ENCODE results near the gene AAK1. TPM values are rescaled to one million over a fixed set of nuclear protein-coding genes. Genes with fewer than 3 reads are reported as not detected.
"Not testable (repeated sequence)": the region's sequence is repeated elsewhere in the genome, so short reads cannot be mapped to it uniquely, and the experiment has no call there.

AAK1 gene
- total and polyA plus RNA-seq, 2 of the 13 experiments (the other 11 are each of a cell fraction or from before 2014, with no cell fraction given), result 9.8 to 10.3 TPM

DNA sequence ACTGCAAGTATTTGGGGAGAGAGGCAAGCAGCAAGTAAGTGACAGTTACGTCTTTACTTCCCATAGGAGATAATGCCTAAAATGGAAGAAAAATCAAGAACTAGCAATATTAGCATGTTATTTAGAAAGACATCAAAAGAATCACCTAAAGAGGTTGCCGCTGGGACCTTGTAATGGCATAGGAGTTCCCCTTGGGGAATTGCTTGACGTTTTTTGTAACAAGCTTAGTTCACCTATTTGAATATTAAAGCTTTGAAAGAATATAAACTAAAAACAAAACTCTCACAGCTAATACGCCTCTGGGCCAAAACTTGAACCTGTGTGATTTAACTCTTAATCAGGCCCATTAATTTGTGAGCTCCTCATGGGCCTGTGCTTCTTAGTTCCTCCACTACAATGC, 89.0 kb downstream of the AAK1 start (continued):
- TF ChIP-seq ZNF607 (CRISPR knock-in tag; IDR thresholded peaks at IDR 0.05; ENCODE audit: borderline replicate concordance) (no peak), ZEB1 (IDR thresholded peaks at IDR 0.05; ENCODE audit: insufficient replicate concordance, low read depth) (no peak)

GRCh38 chr2:69553991-69554390, 89.5 kb downstream of the AAK1 start:
- in situ Hi-C loops (cut with HindIII; ENCODE audit: extremely low pct_ligation_motif_present, low pct_unique_long_range_greater_than_20kb), result no loop called here
- ChIA-PET POLR2A (no interaction called here), CTCF (ENCODE audit: low intra/inter-chr PET ratio, low total read pairs) (no interaction called here)
- Histone ChIP-seq H4K20me1 (ENCODE audit: insufficient read depth, low read length) (no peaks in the 10 kb centered on the region), H3K36me3 (replicated peaks in 1 of 2; ENCODE audit: control insufficient read depth in 1 of 2, insufficient read depth in 2 of 2, low read length in 2 of 2) (peaks cover 0 to 8% of the 10 kb centered on the region in 2 experiments; a peak in 3 of 5 replicates), H3K27me3 (ENCODE audit: control insufficient read depth in 1 of 2, insufficient read depth in 2 of 2, low read length in 2 of 2) (no peaks in the 10 kb centered on the region), H3K79me2 (ENCODE audit: insufficient read depth, low read length) (no peaks in the 10 kb centered on the region), H3K4me1 (ENCODE audit: insufficient read depth, low read length) (no peaks in the 10 kb centered on the region), H3K4me3 (replicated peaks in 1 of 3; ENCODE audit: insufficient read depth in 1 of 3, low read depth in 2 of 3, low read length in 3 of 3) (no peak overlapping the region), H3K27ac (ENCODE audit: extremely low read length, insufficient read depth, low read length) (no peak overlapping the region), H3K9ac (ENCODE audit: insufficient read depth, low read depth, low read length) (no peak overlapping the region), H3K9me3 (ENCODE audit: low read length) (no peaks in the 10 kb centered on the region), H3K4me2 (ENCODE audit: low read depth, low read length) (no peak overlapping the region), H2AFZ (ENCODE audit: low read length) (no peak overlapping the region)
- ATAC-seq (no peak), DNase-seq (ENCODE audit: low spot score) (no peak), FAIRE-seq (no peak)
- intact Hi-C loops (cut with micrococcal nuclease; ENCODE audit: unreplicated experiment), result loop anchor here (1.0 kb wide), 1 partner anchor 263 kb away; no protein-coding TSS in a partner anchor
- 94% methylated on average over 7 of the region's 7 CpGs for WGBS (ENCODE audit: low lambda C conversion rate)
- TSS peak; percentile 31 for BruUV-seq (replicated peaks)
- no peak for TF ChIP-seq NCOA1 (CRISPR knock-in tag; IDR thresholded peaks at IDR 0.05)
- TF ChIP-seq ZNF761 (CRISPR knock-in tag; conservative IDR thresholded peaks at IDR 0.05), result no peak
- TF ChIP-seq GABPA (IDR thresholded peaks at IDR 0.05; ENCODE audit: low read depth, low read length), result no peak
- TF ChIP-seq GABPA (CRISPR knock-in tag; IDR thresholded peaks at IDR 0.05; ENCODE audit: low read depth), result no peak
- no peak for TF ChIP-seq ZNF7 (CRISPR knock-in tag; IDR thresholded peaks at IDR 0.05)
- no peak for TF ChIP-seq KLF6 (CRISPR knock-in tag; IDR thresholded peaks at IDR 0.05)
- TF ChIP-seq ISL2 (CRISPR knock-in tag; IDR thresholded peaks at IDR 0.05), result no peak
- TF ChIP-seq TEF (CRISPR knock-in tag; IDR thresholded peaks at IDR 0.05), result no peak
- no peak for TF ChIP-seq MATR3 (CRISPR knock-in tag; IDR thresholded peaks at IDR 0.05)
- no peak for TF ChIP-seq ZNF430 (CRISPR knock-in tag; IDR thresholded peaks at IDR 0.05)

- FAIRE-seq; DNase-seq (ENCODE audit: low spot score); H2AFZ ChIP-seq (ENCODE audit: low read length); in situ Hi-C loops (cut with HindIII; ENCODE audit: extremely low pct_ligation_motif_present, low pct_unique_long_range_greater_than_20kb); H3K9me3 ChIP-seq (ENCODE audit: low read length); CTCF ChIA-PET (ENCODE audit: low intra/inter-chr PET ratio, low total read pairs); ATAC-seq; H4K20me1 ChIP-seq (ENCODE audit: insufficient read depth, low read length); H3K27me3 ChIP-seq (ENCODE audit: control insufficient read depth in 1 of 2, insufficient read depth in 2 of 2, low read length in 2 of 2); H3K4me1 ChIP-seq (ENCODE audit: insufficient read depth, low read length); BruUV-seq (replicated peaks); H3K9ac ChIP-seq (ENCODE audit: insufficient read depth, low read depth, low read length); H3K4me3 ChIP-seq (replicated peaks in 1 of 3; ENCODE audit: insufficient read depth in 1 of 3, low read depth in 2 of 3, low read length in 3 of 3); H3K27ac ChIP-seq (ENCODE audit: extremely low read length, insufficient read depth, low read length); H3K4me2 ChIP-seq (ENCODE audit: low read depth, low read length); H3K36me3 ChIP-seq (replicated peaks in 1 of 2; ENCODE audit: control insufficient read depth in 1 of 2, insufficient read depth in 2 of 2, low read length in 2 of 2); POLR2A ChIA-PET; intact Hi-C loops (cut with micrococcal nuclease; ENCODE audit: unreplicated experiment); H3K79me2 ChIP-seq (ENCODE audit: insufficient read depth, low read length): not testable (repeated sequence)
- WGBS (ENCODE audit: low lambda C conversion rate), result 97% methylated on average over 12 of the region's 12 CpGs
These were observed 93.0 kb downstream of the AAK1 start for GRCh38 chr2:69550511-69550910.
